ENCODE results near the gene MMP15.
"Not testable (repeated sequence)": the region's sequence is repeated elsewhere in the genome, so short reads cannot be mapped to it uniquely, and the experiment has no call there.

MMP15 gene

GRCh38 chr16:58086381-58087208 is 61.0 kb downstream of the MMP15 start:
- no peak for DNase-seq

GRCh38 chr16:58087209-58087913 is 61.8 kb downstream of the MMP15 start:
- DNase-seq = no peak

DNA sequence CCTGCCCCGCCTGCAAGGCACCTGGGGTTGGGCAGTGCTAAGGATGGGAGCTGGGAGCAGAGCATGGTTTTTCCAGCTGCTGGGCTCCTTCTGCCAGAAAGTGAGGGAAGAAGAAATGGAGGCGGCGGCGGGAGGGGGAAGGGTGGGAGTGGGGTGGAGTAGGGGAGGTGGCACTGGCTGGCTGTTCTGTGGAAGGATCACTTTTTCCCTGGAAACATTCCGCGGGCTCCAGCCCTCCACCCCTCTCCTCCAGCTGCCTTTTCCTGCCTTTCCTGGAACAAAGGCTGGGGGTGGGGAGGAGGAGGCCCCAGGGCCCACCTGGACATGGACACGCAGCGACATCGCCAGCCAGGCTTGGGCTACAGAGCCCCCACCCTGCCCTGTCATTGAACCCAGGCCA is 62.5 kb downstream of the MMP15 start:
- DNase-seq = no peak

DNA sequence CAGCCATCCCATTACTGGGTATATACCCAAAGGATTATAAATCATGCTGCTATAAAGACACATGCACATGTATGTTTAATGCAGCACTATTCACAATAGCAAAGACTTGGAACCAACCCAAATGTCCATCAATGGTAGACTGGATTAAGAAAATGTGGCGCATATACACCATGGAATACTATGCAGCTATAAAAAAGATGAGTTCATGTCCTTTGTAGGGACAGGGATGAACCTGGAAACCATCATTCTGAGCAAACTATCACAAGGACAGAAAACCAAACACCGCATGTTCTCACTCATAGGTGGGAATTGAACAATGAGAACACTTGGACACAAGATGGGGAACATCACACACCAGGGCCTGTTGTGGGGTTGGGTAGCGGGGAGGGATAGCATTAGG is 64.8 kb downstream of the MMP15 start:
- DNase-seq = not testable (repeated sequence)

GRCh38 chr16:58094026-58094425 is 68.5 kb downstream of the MMP15 start:
- no peak for DNase-seq

- DNase-seq = no peak
Measured at GRCh38 chr16:58094791-58095574, 69.4 kb downstream of the MMP15 start.

- DNase-seq = not testable (repeated sequence)
Measured at GRCh38 chr16:58095575-58095960, 70.0 kb downstream of the MMP15 start.

GRCh38 chr16:58096249-58096648 is 70.7 kb downstream of the MMP15 start:
- no peak for DNase-seq

Data from C1 segment of cervical spinal cord (tissue), 14 donors.